Brain pericyte (primary cell): ENCODE results near the gene SAMD10.

Source experiments
- DNase-seq: peaks from one replicate; pipeline ENCODE4 v3.0.0-alpha.2; 2012; ENCODE audit warnings: low read depth, low spot score

Gene SAMD10

GRCh38 chr20:63957690-63958441 lies 21.6 kb downstream of the SAMD10 start:
- DNase-seq: no peak

GRCh38 chr20:63957004-63957689 lies 22.3 kb downstream of the SAMD10 start:
- no peak for DNase-seq

- DNase-seq: no peak
Measured at GRCh38 chr20:63956664-63957003, 22.8 kb downstream of the SAMD10 start.

- peak; percentile 79 for DNase-seq
Measured at GRCh38 chr20:63955827-63956663, 23.4 kb downstream of the SAMD10 start, which contains the start of gene UCKL1. Gene UCKL1 (minus strand): TSS chr20:63956416. CDS start chr20:63956372, 44 bp downstream.

GRCh38 chr20:63955281-63955826 lies 24.1 kb downstream of the SAMD10 start:
- DNase-seq: no peak

GRCh38 chr20:63953764-63954429 lies 25.5 kb downstream of the SAMD10 start:
- DNase-seq: no peak

- no peak for DNase-seq
Measured at GRCh38 chr20:63952769-63953168, 26.7 kb downstream of the SAMD10 start.

- DNase-seq: no peak
Measured at GRCh38 chr20:63952210-63952535, 27.3 kb downstream of the SAMD10 start.

GRCh38 chr20:63951398-63952209 lies 27.8 kb downstream of the SAMD10 start:
- DNase-seq: no peak

GRCh38 chr20:63950701-63951397 lies 28.6 kb downstream of the SAMD10 start:
- no peak for DNase-seq

GRCh38 chr20:63947638-63948456 lies 31.6 kb downstream of the SAMD10 start:
- no peak for DNase-seq

GRCh38 chr20:63946986-63947637 lies 32.3 kb downstream of the SAMD10 start:
- no peak for DNase-seq

- no peak for DNase-seq
Measured at GRCh38 chr20:63945921-63946920, 33.2 kb downstream of the SAMD10 start.

GRCh38 chr20:63945031-63945658 lies 34.3 kb downstream of the SAMD10 start:
- no peak for DNase-seq

- no peak for DNase-seq
Measured at GRCh38 chr20:63944078-63944941, 35.1 kb downstream of the SAMD10 start.

- no peak for DNase-seq
Measured at GRCh38 chr20:63943808-63944077, 35.7 kb downstream of the SAMD10 start.
